Uterus (tissue), 2 donors: Measurements from ENCODE around the gene CDH24.

ENCODE experiments used
- CTCF ChIP-seq, 4 experiments: fragments of 200-600 bp in 2 of 4; fragments of 450-650 bp in 2 of 4; sonication (generic) in 2 of 4; IDR thresholded peaks; one replicate each; pipeline ENCODE4 v1.5.1; 2016 to 2019; ENCODE audit warnings: antibody characterized with exemption in 4 of 4, mild to moderate bottlenecking in 2 of 4, moderate library complexity in 1 of 4
- POLR2A ChIP-seq, 2 donors: fragments of 450-650 bp; IDR thresholded peaks; one replicate each; pipeline ENCODE4 v1.6.1; 2016; ENCODE audit warnings: antibody characterized with exemption in 2 of 2, mild to moderate bottlenecking in 1 of 2, moderate library complexity in 1 of 2

- TF ChIP-seq POLR2A (IDR thresholded peaks at IDR 0.05) (no peak), CTCF (IDR thresholded peaks at IDR 0.05) (no peak)
Measured at GRCh38 chr14:23008831-23009230, 48.5 kb downstream of the CDH24 start.
